ENCODE results near the gene PRMT1.
"Not testable (repeated sequence)": the region's sequence is repeated elsewhere in the genome, so short reads cannot be mapped to it uniquely, and the experiment has no call there.

The PRMT1 gene

GRCh38 chr19:49719420-49719819, 42.3 kb downstream of the PRMT1 start:
- not testable (repeated sequence) for DNase-seq (ENCODE audit: low read depth in 2 of 2)

- DNase-seq (ENCODE audit: low read depth in 2 of 2), result no peak
Measured at GRCh38 chr19:49727217-49728030, 50.4 kb downstream of the PRMT1 start.

DNA sequence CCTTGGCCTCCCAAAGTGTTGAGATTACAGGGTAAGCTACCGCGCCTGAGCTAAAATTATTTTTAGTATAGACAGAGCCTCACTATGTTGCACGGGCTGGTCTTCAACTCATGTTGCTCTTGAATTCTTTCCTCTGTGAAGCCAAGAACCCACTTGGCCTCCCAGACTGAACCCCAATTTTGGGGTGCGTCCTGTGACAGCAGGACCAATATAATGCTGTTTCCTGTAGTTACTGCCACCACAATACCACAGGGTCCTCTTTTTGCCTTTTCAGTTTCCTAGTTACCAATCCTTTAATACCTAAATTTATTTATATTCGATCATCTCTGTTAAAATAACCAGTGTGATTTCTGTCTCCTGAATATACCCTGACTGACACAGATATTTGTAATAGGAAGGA, 53.1 kb downstream of the PRMT1 start:
- DNase-seq (ENCODE audit: low read depth in 2 of 2), result no peak
